Measurements from ENCODE around the gene HMSD.
"Not testable (repeated sequence)": the region's sequence is repeated elsewhere in the genome, so short reads cannot be mapped to it uniquely, and the experiment has no call there.

HMSD gene

GRCh38 chr18:63930773-63931354, 18.2 kb upstream of the HMSD start:
- no peak for DNase-seq (ENCODE audit: low spot score)
- in situ Hi-C loops (cut with MboI; ENCODE audit: low sequenced_read_pairs, unreplicated experiment) = loop anchor here (10.0 kb wide), 1 partner anchor 86 kb away; no protein-coding TSS in a partner anchor
- no peak for TF ChIP-seq CTCF (IDR thresholded peaks at IDR 0.05; ENCODE audit: borderline replicate concordance, control extremely low read depth, extremely low read depth, insufficient read depth, missing control alignments)

GRCh38 chr18:63936156-63936931, 12.8 kb upstream of the HMSD start:
- peak; percentile 62 for TF ChIP-seq CTCF (IDR thresholded peaks at IDR 0.05; ENCODE audit: borderline replicate concordance, control extremely low read depth, extremely low read depth, insufficient read depth, missing control alignments)
- in situ Hi-C loops (cut with MboI; ENCODE audit: low sequenced_read_pairs, unreplicated experiment) = loop anchor here (10.0 kb wide), 1 partner anchor 92 kb away; no protein-coding TSS in a partner anchor
- DNase-seq (ENCODE audit: low spot score) = peak; percentile 88

GRCh38 chr18:63936932-63937393, 12.1 kb upstream of the HMSD start:
- in situ Hi-C loops (cut with MboI; ENCODE audit: low sequenced_read_pairs, unreplicated experiment) = loop anchor here (10.0 kb wide), 1 partner anchor 92 kb away; no protein-coding TSS in a partner anchor
- DNase-seq (ENCODE audit: low spot score) = no peak
- no peak for TF ChIP-seq CTCF (IDR thresholded peaks at IDR 0.05; ENCODE audit: borderline replicate concordance, control extremely low read depth, extremely low read depth, insufficient read depth, missing control alignments)

- DNase-seq (ENCODE audit: low spot score) = no peak
- in situ Hi-C loops (cut with MboI; ENCODE audit: low sequenced_read_pairs, unreplicated experiment) = no loop called here
- TF ChIP-seq CTCF (IDR thresholded peaks at IDR 0.05; ENCODE audit: borderline replicate concordance, control extremely low read depth, extremely low read depth, insufficient read depth, missing control alignments) = no peak
These were observed 9.1 kb upstream of the HMSD start for GRCh38 chr18:63940008-63940407.

- DNase-seq (ENCODE audit: low spot score); in situ Hi-C loops (cut with MboI; ENCODE audit: low sequenced_read_pairs, unreplicated experiment): not testable (repeated sequence)
These were observed 8.5 kb upstream of the HMSD start for GRCh38 chr18:63940543-63941050.

GRCh38 chr18:63947051-63947790, 1.9 kb upstream of the HMSD start:
- no peak for DNase-seq (ENCODE audit: low spot score)
- TF ChIP-seq CTCF (IDR thresholded peaks at IDR 0.05; ENCODE audit: borderline replicate concordance, control extremely low read depth, extremely low read depth, insufficient read depth, missing control alignments) = no peak
- in situ Hi-C loops (cut with MboI; ENCODE audit: low sequenced_read_pairs, unreplicated experiment) = no loop called here

Data from GM13976 (cell line).